ENCODE results near the gene ZRANB2.

GRCh38 chr1:71106658-71107322 is 26.0 kb upstream of the ZRANB2 start:
- TF ChIP-seq EZH2 (IDR thresholded peaks at IDR 0.05): no peak
- TF ChIP-seq POLR2AphosphoS5 (IDR thresholded peaks at IDR 0.05; ENCODE audit: borderline replicate concordance, low read depth, low read length): no peak
- TF ChIP-seq FOXP2 (optimal IDR thresholded peaks at IDR 0.05; ENCODE audit: control extremely low read depth, extremely low read length, insufficient read depth): no peak

Measured in SK-N-MC (cell line).